Effector CD8-positive, alpha-beta T cell (primary cell): ENCODE data around the gene CYFIP2.

Experiments
- DNase-seq: peaks from one replicate; lab custom pipeline; 2025; lab: John Stamatoyannopoulos, UW

Gene CYFIP2

GRCh38 chr5:157258450-157258849, 7.5 kb upstream of the CYFIP2 start:
- DNase-seq, result no peak

- DNase-seq, result no peak
Observed at GRCh38 chr5:157259699-157260098, 6.2 kb upstream of the CYFIP2 start.

GRCh38 chr5:157263496-157264090, 2.3 kb upstream of the CYFIP2 start:
- no peak for DNase-seq

GRCh38 chr5:157266286-157267007, 524 bp downstream of the CYFIP2 start:
- peak; percentile 44 for DNase-seq

GRCh38 chr5:157267025-157267424, 1.1 kb downstream of the CYFIP2 start:
- no peak for DNase-seq

GRCh38 chr5:157267761-157268480, 2.0 kb downstream of the CYFIP2 start:
- no peak for DNase-seq

GRCh38 chr5:157269165-157269671, 3.3 kb downstream of the CYFIP2 start:
- DNase-seq, result no peak

GRCh38 chr5:157269761-157270272, 3.9 kb downstream of the CYFIP2 start:
- DNase-seq, result no peak

GRCh38 chr5:157270771-157271170, 4.8 kb downstream of the CYFIP2 start:
- no peak for DNase-seq

GRCh38 chr5:157271740-157272271, 5.9 kb downstream of the CYFIP2 start:
- peak; percentile 70 for DNase-seq

- no peak for DNase-seq
Observed at GRCh38 chr5:157273131-157273556, 7.2 kb downstream of the CYFIP2 start.

GRCh38 chr5:157275403-157275802, 9.5 kb downstream of the CYFIP2 start:
- no peak for DNase-seq

GRCh38 chr5:157278319-157279037, 12.6 kb downstream of the CYFIP2 start:
- no peak for DNase-seq

GRCh38 chr5:157279605-157280239, 13.8 kb downstream of the CYFIP2 start:
- DNase-seq, result no peak

- no peak for DNase-seq
Observed at GRCh38 chr5:157280927-157281326, 15.0 kb downstream of the CYFIP2 start.

- no peak for DNase-seq
Observed at GRCh38 chr5:157282150-157282549, 16.2 kb downstream of the CYFIP2 start.

GRCh38 chr5:157283434-157283833, 17.5 kb downstream of the CYFIP2 start:
- no peak for DNase-seq

- DNase-seq, result no peak
Observed at GRCh38 chr5:157284458-157285212, 18.7 kb downstream of the CYFIP2 start.

GRCh38 chr5:157285310-157286035, 19.6 kb downstream of the CYFIP2 start:
- no peak for DNase-seq

- no peak for DNase-seq
Observed at GRCh38 chr5:157286761-157287211, 20.9 kb downstream of the CYFIP2 start.
